Activated CD8-positive, alpha-beta memory T cell treated with anti-CD3 and anti-CD28 coated beads, Interleukin-2, amount 50 U/mL, for 48 hours (primary cell): ENCODE data around the gene EPAS1.

Experiments used
- DNase-seq: peaks from one replicate; pipeline ENCODE4 v3.0.0-alpha.2; 2020

EPAS1 gene

GRCh38 chr2:46413631-46414030 lies 116.4 kb downstream of the EPAS1 start:
- no peak for DNase-seq

GRCh38 chr2:46414701-46415100 lies 117.5 kb downstream of the EPAS1 start:
- DNase-seq: no peak

DNA sequence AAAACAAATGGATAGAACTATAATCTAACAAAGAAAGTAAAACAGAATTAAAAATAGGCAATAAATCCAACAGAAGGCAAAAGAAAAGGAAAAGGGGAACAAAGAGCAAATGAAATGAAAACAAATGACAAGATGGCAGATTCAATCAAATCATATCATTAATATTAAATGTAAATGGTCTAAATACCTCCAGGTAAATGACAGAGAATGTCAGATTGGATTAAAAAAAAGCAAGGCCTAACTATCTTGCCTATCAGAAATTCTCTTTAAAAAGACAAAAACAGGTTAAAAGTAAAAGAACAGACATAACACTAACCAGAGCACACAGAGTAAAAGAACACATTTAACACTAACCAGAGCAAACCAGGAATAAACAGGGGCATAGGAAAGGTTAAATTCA lies 119.1 kb downstream of the EPAS1 start:
- DNase-seq: no peak

DNA sequence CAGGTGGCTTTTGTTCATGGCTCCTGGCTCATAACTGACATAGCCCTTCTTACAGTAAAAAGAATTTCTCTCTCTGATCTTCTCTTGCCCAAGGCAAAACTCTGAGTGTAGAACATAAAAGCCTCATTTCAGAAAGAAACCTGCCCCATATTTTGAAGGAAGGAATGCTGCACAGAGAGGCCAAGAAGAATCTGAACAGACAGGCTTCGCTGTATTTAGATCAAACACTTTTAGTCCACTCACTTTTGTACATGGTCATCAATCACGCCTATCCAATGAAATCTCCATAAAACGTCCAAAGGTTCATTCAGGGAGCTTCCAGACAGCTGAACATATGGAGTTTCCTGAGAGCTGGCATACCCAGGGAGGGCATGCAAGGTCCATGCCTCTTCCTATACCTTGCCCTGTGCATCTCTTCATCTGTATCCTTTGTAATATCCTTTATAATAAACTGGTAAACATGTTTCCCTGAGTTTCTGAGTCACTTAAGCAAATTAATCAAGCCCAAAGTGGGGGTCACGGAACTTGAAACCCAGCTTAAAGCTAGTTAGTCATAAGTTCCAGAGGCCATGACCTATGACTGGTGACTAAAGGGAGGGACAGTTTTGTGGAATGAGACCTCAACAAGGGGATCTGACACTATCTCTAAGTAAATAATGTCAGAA lies 119.7 kb downstream of the EPAS1 start:
- no peak for DNase-seq

GRCh38 chr2:46420945-46421344 lies 123.7 kb downstream of the EPAS1 start:
- no peak for DNase-seq

- DNase-seq: no peak
Observed at GRCh38 chr2:46421361-46421760, 124.2 kb downstream of the EPAS1 start.

GRCh38 chr2:46422717-46423394 lies 125.6 kb downstream of the EPAS1 start:
- DNase-seq: no peak

- no peak for DNase-seq
Observed at GRCh38 chr2:46424937-46425336, 127.7 kb downstream of the EPAS1 start.

- DNase-seq: no peak
Observed at GRCh38 chr2:46428911-46429436, 131.8 kb downstream of the EPAS1 start.

GRCh38 chr2:46430413-46430812 lies 133.2 kb downstream of the EPAS1 start:
- no peak for DNase-seq

DNA sequence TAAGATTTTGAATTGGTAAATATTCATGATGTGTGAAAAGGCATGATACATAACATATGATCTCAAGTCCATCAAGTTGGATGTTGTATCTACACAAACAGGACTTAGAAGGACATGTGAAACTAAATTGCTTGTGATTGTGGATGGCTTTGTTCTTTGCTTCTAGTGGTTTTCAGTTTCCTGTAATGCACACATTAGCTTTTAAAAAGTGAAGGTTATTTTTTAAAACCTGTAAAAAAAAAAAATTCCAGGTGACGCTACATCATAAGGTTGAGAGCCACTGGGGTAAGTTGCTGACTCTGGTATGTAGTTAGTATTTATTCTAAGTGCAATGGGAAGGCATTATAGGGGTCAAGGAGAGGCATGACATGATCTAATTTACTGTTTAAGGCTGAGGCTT lies 133.8 kb downstream of the EPAS1 start:
- DNase-seq: no peak

DNA sequence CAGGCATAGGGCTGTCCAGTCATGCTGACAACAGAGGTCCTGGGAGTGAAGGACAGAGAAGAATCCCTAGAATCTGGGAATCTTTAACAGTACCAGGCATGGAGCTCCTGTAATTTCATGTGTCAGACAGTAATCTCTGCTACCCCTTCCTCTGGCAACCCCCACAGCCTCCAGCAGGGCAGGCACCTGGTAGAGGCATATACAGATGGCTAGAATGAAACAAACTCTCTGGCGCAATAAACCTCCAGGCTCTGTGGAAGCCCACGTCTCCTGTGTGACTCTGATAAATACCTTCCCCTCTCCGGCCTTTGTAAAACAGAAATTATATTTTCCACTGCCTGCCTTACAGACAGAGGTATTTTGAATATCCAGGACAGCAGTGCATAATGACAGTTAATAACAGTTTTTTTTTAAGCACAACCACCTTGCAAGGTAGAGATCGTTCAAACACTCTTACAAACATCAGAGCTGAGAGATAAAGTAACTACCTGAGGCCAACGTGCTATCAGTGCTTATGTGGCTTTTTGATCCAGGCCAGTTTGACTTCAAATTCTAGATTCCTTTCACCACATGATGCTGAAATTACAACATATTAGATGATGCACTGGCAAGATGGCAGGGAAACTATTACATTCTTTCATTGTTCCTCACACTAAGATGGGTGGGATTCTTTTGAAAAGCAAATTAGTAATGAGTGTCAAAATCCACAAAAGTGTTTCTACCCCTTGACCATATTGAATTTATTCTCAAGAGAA lies 134.5 kb downstream of the EPAS1 start:
- DNase-seq: no peak

DNA sequence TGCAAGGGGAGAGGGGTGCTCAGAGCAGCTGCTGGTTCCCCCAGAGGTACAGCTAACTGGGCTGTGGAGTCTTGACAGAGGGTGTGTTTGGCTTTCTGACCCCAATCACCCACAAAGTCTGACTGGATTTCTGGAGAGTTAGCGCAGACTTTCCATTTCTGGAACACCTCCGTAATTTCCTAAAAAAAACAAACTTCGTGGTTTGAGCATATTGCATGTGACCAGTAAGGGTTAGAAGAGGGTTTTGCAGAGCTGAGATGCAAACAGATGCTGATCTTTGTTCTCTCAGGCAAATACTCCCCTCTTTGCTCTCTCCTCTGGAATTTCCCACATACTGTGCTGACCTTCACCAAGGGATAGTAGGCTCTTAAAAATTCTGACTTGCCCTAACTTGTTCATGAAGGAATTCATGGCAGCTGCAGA lies 137.7 kb downstream of the EPAS1 start:
- no peak for DNase-seq

DNA sequence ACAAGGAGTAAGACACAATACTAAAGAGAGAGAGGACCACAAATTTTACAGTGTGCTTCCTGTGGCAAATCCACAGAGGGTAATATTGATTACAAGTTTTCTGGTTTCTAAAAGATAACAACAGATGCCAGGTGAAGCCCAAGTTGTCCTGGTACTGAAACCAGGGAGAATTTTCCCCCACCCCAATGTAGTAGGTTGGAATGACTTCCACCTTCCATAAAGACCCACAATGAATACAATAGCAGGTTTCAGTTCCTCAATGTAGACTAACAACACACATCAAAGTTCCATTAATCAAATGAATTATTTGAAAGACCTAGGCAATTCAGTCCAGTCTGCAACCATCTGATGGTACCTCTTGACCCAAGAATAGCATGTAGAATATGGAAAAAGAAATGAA lies 138.1 kb downstream of the EPAS1 start:
- DNase-seq: no peak

- DNase-seq: no peak
Observed at GRCh38 chr2:46435796-46436360, 138.7 kb downstream of the EPAS1 start.
